Measurements from ENCODE around the gene ZSCAN26.
"Not testable (repeated sequence)": the region's sequence is repeated elsewhere in the genome, so short reads cannot be mapped to it uniquely, and the experiment has no call there.

Gene ZSCAN26

DNA sequence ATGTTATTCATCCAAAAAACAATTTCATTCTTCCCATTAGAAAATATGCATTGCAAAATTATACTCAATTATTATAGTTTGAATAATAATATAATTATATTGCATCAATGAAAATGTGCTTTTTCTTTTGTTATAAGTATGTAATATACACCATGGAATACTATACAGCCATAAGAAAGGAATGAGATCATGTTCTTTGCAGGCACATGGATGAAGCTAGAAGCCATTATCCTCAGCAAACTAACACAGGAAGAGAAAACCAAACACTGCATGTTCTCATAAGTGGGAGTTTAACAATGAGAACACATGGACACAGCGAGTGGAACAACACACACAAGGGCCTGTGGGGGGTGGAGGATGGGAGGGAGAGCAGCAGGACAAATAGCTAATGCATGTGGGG is 9.9 kb upstream of the ZSCAN26 start:
- DNase-seq (ENCODE audit: low read depth): no peak

DNA sequence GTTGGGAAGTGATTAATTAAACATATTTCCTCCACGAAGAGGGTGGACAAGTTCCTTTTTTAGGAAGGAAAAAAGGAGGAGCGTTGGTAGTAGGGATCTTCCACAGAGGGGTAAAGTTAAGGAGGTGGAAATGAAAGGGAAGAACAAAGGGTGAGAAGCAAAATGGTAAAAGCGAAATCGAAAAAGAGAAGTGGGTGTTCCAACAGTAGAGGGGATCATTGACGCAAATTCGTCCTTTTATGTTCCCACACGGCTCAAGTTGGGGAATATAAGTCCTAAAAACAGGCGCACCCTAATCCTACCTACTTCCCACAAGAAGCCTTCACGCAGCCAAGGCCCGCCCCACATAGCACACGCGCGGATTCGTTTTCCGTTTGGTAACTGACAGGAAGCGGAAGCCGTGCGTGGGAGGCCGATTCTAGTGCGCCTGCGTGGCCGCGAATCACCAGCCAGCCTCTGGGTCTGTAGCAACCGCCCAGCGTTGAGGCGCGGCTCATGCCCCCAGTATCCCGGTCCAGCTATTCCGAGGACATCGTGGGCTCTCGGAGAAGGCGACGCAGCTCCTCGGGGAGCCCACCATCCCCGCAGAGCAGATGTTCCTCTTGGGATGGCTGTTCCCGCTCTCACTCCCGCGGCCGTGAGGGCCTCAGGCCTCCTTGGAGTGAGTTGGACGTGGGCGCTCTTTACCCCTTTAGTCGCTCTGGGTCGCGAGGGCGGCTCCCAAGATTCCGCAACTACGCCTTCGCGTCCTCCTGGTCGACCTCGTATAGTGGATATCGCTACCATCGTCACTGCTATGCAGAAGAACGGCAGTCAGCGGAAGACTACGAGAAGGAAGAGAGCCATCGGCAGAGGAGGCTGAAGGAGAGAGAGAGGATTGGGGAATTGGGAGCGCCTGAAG is 7.8 kb upstream of the ZSCAN26 start, which contains the start of gene NKAPL:
NKAPL (plus strand) TSS at position 421 of the 901 bp plus-strand sequence; CDS start at position 496, 75 bp downstream.
- DNase-seq (ENCODE audit: low read depth): peak; percentile 83

DNA sequence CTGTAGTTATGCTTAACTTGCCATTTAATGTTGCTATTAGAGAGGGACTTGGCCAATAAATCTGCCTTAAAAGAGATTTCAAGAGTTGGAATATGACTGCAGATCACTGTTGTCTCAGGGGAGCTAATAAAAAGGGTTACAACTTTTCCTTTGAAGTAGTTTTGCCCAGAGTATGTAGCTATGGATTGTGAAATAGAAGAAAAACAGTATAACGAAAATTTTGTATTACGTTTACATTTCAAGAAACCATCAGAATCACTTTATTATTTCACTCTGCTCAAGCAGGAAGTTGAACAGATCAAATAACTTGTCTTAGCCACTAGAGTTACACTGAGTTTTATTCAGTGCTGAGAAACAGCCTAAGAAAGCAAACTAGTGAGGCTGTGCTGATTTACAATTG is 3.0 kb upstream of the ZSCAN26 start:
- DNase-seq (ENCODE audit: low read depth): peak; percentile 40

DNA sequence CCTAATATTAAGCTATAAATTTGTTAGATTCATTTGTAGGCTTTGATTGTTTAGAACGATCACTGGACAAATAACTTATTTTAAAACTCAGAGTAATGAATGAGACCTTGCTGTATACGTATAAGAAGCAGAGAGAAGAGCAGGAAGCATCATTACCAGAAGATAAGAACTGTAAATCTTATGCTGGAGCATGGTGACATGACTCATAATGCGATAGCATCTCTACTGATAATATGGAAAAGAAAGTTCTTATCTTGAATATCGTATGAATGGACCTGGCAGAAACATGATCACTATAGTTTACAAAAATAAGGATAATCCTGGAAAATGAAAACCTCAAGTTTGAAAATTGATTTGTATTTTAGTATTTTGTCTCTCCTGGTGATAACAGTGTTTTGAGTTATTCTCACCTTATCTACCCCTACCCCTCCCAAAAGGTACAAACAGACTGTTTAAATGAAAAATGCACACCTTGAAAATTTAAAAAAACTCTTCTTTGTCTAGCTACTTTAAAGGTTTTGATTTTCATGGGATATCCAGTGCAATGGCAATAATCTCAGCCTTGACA is 2.0 kb upstream of the ZSCAN26 start:
- peak; percentile 21 for DNase-seq (ENCODE audit: low read depth)

DNA sequence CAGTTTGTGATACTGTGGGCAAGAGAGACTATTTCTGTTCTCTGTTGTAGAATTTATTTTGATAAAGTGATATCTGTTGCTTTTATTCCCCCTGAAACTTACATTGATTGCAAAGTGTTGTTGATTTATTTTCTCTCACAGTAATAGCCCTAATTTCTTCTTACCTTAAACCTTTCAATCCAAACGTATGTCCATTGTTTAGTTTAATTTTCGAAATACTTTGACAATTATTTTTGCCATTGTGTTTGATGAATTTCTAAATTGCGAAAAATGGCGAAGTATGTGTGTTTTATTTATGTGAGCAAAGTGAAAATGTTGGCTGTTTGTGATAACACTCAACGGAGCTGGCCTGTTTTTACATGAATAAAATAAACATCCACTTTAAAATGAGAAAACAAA is 381 bp upstream of the ZSCAN26 start:
- DNase-seq (ENCODE audit: low read depth): no peak

DNA sequence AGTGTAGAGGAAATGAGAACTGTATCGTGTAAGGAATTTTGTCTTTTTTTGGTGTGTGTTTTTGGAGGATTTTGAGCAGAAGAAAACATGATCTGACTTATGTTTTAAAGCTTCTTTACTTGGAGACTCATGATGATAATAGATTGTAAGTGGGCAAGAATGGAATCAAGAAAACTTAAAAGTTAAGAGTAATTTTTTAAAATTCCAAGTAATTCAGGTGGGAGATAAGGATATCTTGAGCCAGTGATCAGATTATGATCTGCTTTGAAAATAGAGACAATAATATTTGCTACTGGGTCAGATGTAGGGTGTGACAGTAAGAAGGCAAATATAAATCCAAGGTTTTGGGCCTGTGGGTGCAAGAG is 734 bp downstream of the ZSCAN26 start:
- no peak for DNase-seq (ENCODE audit: low read depth)

DNA sequence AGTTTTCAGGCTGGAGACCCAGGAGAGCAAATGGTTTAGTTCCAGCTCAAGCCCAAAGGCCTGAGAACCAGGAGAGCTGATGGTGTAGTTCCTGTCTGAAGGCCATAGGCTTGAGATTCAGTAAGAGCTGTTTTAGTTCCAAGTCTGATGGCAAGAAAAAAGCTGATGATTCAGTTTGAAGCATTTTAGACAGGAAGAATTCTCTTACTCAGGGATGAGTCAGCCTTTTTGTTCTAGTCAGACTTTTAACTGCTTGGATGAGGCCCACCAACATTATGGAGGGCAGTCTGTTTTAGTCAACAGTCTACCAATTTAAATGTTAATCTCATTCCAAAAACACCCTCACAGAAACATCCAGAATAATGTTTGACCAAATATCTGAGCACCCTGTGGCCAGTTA is 2.5 kb downstream of the ZSCAN26 start:
- peak; percentile 94 for DNase-seq (ENCODE audit: low read depth)

DNA sequence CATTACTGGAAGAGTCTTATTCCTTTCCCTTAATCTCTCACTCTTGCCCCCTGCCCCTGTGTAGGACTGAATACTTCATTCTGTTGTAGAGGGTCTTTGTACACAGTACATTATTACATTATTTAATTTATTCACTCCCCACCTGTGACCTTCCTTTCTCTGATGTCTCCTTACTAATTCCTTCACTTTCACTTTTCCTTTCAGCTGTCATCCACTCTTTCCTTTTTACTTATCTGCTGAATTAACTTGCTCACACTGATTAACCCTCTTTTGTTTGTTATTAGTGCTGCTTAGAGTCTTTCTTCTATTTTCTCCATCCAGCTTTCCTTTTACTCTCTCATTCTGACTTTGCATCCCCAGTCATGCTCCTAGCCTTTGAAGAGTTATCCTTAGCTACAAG is 7.9 kb downstream of the ZSCAN26 start:
- DNase-seq (ENCODE audit: low read depth): no peak

DNA sequence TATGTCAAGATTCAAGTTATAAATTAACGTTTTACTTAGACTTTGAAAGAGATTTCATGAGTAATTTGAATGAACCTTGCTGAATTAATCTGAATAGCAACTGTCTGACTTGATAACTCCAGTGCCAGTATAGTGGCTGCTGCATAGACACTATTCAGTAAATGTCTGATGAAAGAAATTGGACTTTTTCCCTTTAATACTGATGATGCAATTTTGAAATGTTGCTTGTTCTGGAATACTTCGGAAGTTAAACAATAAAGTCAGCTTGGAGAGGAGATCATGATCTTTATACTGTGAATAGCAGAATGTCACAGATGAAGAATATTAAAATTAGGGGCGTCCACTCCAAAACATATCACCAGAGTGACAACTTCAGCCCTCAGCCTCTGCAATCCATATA is 10.8 kb downstream of the ZSCAN26 start:
- no peak for DNase-seq (ENCODE audit: low read depth)

DNA sequence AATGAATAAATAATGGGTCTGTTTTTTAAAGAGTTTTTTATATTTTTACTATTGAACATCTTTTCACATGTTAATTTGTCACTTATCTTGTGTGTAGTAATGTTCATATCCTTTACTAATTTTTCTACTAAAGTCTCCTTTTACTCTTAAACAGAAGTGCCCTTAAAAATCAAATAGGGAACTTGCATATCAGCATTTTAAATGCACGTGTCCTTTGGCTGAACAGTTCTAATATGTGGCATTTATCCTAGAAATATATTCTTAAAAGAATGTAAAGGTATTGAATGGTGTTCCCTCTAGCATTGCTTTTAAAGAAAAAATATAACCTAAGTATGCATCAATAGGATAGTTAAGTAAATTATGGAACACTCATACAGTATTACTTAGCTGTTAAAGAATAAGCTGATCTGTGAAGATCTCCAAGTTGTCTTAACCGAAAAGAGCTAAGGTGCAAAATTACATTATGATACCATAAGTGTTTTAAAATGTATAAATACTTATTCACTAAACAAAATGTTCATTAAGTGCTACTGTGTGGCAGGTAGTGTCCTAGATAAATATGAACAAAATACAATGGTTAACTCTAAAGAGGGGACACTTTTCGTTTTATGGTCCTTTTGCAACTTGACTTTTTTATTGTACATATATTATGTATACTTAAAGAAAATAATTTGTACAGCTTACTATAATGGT is 13.8 kb downstream of the ZSCAN26 start:
- DNase-seq (ENCODE audit: low read depth): no peak

DNA sequence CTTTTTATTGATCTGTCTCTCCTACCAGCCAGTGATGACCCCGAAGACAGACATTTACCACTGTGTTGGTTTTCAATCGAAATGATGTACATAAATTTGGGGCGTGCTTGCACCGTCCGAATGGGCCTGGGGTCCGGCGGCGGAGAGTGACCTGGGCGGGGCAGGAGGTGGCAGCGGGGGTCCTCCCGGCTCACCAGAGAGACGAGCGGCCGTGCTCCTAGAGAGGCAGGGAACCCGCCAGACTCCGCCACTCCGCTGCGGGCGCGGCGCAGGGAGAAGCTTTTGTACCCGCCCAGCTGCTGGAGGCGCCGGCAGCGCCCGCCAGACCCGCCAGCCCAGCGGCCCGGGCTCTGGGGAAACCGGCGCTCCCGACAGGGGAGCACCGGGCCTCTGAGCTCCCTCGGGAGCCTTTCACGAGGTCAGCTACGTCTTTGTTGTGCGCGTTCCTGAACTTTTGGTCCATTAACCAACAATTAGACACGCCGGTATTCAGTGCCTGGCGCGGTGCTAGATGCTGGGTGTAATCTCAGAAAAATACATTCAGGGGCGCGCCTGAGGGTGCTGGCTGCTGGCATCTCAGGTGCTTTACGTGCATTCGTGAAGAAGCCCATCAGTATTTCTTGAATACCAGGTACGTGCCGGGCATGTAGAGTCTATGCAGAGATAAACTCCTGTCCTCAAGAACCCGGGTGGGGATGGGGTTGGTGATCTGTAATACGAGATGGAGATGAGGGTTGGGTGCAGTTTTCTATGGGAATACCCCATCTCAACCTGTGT is 14.5 kb downstream of the ZSCAN26 start, which contains the start of gene PGBD1:
PGBD1 (plus strand) TSS at position 285 of the 777 bp plus-strand sequence. CDS start 2,242 bp downstream, outside the sequence.
- peak; percentile 77 for DNase-seq (ENCODE audit: low read depth)

DNA sequence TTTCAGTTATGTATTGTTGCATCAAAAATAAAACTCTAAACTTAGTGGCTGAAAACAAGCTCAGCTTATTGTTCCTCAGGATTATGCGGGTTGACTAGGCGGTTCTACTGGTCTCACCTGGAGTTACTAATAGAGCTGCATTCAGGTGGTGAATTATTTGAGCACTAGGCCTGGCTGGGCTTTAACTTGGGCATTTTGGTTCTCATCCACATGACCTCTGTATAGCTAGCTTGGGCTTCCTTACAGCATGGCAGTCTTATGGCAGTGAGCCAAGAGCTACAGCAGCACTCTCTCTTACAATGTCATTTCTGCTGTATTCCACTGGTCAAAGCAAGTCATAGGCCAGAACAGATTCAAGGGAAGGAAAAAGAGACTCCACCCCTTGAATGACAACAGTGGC is 16.0 kb downstream of the ZSCAN26 start:
- no peak for DNase-seq (ENCODE audit: low read depth)

DNA sequence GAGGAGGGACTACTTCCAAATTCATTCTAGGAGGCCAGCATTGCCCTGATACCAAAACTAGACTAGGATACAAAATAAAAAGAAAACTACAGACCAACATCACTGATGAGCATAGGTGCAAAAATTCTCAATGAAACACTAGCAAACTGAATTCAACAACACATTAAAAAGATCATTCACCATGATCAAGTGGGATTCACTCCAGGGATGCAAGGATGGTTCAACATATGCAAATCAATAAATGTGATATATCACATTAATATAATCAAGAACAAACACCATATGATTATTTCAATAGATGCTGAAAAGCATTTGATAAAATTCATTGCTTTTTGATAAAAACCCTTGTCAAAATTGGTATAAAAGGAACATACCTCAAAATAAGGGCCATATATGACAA is 24.6 kb downstream of the ZSCAN26 start:
- no peak for DNase-seq (ENCODE audit: low read depth)

DNA sequence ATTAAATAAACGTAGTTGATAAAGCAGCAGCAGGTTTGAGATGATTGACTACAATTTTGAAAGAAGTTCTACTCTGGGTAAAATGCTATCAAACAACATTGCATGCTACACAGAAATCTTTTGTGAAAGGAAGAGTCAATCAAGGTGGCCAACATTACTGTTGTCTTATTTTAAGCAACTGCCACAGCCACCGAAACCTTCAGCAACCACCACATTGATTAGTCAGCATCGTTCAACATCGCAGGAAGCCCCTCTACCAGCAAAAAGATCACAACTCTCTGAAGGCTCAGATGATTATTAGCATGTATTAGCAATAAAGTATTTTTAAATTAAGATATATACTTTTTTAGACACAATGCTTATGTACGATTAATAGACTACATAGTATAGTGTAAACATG is 28.4 kb downstream of the ZSCAN26 start:
- DNase-seq (ENCODE audit: low read depth): no peak

DNA sequence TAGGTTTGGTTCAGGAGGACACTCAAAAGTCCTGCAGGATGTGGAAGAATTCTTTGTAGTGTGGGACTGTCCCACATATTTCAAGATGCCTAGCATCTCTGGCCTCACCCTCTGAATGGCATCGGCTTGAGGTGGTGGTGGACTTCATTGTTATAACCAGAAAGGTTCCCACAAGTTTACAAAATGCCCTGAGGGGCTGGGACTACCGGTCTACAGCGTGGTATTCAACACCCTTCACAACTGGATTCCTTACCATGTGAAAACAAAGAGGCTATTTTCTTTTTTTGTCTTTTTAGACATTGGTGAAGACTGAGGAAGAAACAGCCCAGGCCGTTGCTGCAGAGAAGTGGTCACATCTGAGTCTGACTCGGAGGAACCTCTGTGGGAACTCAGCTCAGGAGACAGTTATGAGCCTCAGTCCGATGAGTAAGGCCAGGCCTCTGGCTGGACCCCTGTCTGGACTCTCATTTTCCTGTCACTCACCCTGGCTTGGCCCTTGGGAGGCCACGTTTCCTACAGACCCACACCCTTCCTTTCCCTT is 29.6 kb downstream of the ZSCAN26 start:
- DNase-seq (ENCODE audit: low read depth): peak; percentile 4

DNA sequence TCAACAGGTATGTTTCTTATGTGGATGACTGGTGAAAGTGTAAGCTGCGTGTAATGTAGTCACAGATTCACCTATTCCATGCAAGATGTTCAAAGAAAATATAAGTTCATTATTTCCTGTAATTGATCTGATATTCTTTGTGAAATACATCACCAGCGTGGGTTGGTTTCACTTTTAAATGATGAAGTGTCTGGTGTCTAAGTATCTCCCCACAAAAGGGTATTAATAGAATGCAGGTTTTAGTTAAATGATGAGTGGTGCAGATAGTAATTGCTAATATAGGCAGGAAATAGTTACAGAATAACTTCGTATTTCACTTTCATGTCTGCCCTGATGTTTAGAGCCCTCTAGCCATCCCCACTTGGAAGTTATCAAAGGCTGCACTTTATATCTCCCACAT is 36.6 kb downstream of the ZSCAN26 start:
- DNase-seq (ENCODE audit: low read depth): no peak

DNA sequence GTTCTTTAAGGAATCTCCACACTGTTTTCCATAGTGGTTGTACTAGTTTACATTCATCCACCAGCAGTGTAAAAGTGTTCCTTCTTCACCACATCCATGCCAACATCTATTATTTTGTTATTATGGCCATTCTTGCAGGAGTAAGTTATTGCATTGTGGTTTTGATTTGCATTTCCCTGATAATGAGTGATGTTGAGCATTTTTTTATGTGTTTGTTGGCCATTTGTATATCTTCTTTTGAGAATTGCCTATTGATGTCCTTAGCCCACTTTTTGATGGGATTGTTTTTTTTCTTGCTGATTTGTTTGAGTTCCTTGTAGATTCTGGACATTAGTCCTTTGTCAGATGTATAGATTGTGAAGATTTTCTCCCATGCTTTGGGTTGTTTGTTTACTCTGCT is 39.4 kb downstream of the ZSCAN26 start:
- DNase-seq (ENCODE audit: low read depth): not testable (repeated sequence)

DNA sequence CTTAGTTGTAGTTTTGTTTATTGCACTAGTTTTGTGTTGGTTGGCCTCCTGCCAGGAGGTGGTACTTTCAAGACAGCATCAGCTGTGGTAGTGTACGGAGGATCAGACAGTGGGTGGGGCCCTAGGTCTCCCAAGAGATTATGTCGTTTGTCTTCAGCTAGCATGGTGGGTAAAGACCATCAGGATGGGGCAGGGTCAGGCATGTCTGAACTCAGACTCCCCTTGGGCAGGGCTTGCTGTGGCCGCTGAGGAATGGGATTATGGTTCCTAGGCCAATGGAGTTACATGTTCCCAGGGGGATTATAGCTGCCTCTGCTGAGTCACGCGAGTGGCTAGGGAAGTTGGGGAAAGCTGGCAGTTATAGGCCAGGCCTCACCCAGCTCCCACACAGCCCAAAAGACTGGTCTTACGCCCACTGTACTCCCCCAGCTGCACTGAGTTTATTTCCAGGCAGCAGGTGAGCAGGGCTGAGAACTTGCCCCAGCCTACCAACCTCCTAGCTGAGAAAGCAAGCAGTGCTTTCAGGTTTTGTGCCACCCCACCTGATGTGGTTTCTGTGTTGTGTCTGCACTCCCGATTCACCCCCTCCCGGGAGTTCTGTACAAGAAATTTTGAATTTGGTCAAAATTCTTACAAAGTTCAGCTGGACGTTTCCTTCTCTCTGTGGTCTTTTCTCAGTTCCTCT is 44.3 kb downstream of the ZSCAN26 start:
- DNase-seq (ENCODE audit: low read depth): peak; percentile 8

DNA sequence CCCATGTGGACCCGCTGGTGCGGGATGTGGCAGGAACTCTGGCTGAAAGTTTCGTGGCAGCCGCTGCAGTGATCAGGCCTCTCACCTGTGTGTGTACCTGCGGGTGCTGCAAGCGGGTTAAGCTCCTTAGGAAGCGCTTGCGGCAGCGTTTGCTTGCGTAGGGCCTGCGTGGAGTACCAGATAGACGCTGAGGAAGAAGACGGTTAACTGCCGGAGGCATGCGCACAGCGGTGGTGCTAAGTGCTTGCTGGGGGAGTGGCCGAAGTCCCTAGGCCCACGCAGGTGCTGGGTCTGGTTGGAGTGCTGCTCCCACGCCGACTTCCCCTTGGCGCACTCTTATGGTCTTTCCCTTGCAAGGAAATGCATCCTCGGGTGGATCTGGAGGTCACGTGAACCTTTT is 46.0 kb downstream of the ZSCAN26 start:
- DNase-seq (ENCODE audit: low read depth): no peak

DNA sequence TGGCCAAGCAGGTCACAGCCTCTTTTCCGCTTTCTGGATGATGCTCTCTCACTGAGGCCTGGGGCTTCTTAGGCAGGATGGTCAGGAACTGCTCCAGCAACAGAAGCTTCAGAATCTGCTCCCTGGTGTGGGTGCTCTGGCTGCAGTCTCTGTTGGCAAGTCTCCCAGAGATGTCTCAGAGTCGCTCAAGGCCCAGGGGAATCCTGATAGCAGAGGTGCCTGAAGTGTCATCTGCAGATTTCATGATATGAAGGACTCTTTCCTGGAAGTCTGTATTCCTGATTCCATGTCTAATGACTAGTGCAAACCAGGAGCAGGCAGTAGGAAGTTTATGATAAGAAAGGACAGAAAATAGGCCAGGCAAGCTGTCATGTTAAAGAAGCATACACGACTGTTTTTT is 48.7 kb downstream of the ZSCAN26 start:
- DNase-seq (ENCODE audit: low read depth): peak; percentile 21

DNA sequence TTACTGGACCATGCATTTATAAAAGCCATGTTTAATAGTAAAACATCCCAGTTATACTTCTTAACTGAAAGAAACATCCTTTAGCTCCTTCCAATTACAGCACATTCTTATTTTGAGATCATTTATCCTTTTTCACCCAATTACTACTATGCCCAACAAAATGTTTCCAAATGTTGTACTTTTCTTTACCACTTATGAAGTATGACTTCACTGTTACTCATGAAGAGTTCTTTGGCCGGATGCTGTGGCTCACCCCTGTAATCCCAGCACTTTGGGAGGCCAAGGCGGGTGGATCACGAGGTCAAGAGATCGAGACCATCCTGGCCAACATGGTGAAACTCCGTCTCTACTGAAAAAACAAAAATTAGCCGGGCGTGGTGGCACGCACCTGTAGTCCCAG is 50.9 kb downstream of the ZSCAN26 start:
- DNase-seq (ENCODE audit: low read depth): peak; percentile 14

Data from iris pigment epithelial cell (primary cell).